Stimulated activated CD4-positive, alpha-beta T cell treated with anti-CD3 and anti-CD28 coated beads, Interleukin-15, amount 100 ng/mL, for 24 hours (primary cell): Measurements from ENCODE around the gene POLR3B.
"Not testable (repeated sequence)": the region's sequence is repeated elsewhere in the genome, so short reads cannot be mapped to it uniquely, and the experiment has no call there.

Source experiments
- DNase-seq: peaks from one replicate; pipeline ENCODE4 v3.0.0-alpha.2; 2020

The POLR3B gene

DNA sequence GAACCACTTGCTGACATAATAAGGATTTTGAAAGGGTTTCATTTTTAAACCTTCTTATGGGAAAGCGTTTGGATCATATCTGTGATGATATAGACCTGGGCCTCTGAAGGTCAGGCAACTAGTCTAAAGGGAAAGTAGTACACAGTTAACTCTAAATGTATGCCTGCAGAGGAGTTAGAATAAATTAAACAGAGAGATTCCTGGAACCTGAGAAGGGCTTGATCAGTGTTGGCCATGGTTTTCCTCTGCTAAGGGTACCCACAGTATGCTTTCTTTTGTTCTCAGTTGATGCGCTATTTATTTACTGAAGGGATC, 14.4 kb upstream of the POLR3B start:
- no peak for DNase-seq

DNA sequence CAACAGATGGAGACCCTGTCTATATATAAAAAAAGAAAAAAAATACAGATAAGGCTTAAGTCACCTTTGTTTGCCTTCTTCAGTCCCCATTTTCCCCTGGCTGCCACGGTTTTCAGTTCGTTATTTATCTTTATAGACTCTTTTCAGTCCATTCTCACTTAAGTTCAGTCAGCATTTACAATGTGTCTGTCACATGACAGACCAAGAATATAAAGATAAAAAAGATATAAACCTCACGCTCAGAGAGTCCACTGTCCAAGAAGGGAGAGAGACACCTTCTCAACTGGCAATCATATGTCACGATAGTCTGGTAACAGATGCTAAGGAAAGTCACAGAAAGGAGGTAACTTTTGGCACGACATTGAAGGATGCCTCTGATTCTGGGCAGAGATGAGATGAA, 13.4 kb upstream of the POLR3B start:
- no peak for DNase-seq

GRCh38 chr12:106345746-106346145, 11.8 kb upstream of the POLR3B start:
- DNase-seq: no peak

DNA sequence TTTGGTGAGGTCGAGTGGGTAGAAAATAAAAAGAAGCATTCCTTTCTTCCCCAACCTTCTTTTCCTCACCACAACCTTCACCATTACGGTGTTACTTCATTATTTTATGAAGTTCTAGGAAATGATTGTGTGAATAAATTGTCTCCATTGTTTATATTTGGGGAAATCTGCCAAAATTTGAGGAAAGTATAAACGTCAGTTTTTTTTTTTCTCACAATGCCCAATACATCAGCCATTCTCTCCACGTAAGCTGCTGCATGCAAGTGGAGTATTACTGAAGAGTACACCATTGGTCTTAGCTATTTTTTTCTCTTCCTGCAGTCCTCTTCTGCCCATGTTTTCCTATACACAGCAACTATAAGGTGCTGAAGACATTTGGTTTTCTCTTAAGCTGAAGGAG, 9.1 kb upstream of the POLR3B start:
- no peak for DNase-seq

DNA sequence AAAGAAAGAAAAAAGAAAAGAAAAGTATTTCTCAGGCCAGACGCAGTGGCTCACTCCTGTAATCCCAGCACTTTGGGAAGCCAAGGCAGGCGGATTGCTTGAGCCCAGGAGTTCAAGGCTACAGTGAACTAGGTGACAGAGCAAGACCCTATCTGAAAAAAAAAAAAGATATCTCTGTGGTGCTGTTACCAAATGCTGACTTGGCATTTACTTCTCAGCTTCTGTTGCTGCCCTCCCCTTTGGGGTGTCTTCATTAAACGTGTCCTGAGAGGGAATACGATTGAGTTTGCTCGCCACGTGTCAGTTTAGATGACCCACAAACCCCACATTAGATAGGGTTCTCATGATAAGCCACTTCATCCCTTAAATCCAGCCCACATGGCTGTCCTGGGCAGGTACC, 4.4 kb upstream of the POLR3B start:
- no peak for DNase-seq

DNA sequence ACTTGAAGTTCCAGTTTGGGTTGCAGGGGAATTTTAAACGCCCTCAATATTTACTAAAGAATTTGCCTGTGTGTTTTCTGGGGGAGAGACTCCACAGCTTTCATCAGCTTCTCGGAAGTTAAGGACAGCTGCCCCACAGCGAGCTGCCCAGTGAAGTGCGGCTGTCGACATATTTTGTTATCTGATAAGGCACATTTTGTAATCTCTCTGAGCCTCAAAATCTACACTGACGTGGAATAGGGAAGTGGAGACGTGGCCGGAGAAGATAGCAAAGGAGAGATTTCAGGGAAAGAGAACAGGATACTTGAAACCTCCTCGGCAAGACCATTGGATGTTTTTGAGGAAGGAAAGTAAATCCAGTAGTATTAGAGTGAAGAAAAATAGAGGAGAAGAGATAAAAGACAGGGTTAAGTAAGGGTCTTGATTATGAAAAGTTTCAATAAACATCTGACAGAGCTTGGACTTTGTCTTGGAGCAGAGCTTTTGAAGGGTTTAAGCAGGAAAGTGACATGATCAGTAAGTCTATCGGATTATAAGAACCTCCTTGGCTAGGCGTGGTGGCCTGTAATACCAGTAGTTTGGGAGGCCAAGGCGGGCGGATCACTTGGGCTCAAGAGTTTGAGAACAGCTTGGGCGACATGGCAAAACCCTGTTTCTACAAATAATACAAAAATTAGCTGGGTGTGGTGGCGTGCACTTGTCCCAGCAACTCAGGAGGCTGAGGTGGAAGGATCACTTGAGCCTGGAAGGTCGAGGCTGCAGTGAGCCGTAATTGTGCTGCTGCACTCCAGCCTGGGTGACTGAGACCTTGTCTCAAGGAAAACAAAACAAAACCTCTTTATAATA, 1.1 kb downstream of the POLR3B start:
- DNase-seq: no peak

- DNase-seq: no peak
Observed at GRCh38 chr12:106359646-106360399, 2.3 kb downstream of the POLR3B start.

- no peak for DNase-seq
Observed at GRCh38 chr12:106360400-106360994, 2.9 kb downstream of the POLR3B start.

- DNase-seq: no peak
Observed at GRCh38 chr12:106362971-106363370, 5.4 kb downstream of the POLR3B start.

GRCh38 chr12:106364261-106364660, 6.7 kb downstream of the POLR3B start:
- no peak for DNase-seq

DNA sequence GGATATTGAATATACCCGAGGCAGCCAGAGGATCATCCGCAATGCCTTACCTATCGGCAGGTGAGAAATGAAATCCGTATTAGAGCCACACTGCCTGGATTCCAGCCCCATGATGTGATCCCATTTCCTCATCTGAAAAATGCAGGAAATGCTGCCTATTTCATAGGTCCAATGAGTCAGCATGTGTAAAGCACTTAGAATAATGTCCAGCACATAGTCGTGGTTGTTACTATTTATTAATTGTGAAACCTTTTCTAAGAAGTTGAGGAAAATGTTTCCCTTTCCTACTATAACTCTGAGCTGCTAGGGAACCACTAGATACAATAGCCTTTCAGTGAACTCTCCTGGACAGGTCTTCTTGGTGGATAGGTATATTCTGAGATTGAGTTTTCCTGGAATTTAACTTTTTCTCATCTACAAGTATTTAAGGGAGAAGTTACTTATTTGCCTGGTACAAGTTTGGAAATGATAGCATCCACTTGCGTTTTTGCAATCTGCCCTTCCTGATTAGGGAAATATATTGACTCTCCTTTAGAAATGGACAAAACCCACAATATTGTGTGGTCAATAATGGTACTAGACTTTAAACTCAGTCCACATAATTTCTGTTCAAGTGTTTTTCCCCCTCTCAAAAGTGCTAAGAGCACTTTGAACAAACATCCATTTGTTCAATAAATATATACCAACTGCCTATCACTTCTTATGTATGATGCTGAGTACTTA, 12.2 kb downstream of the POLR3B start:
- no peak for DNase-seq

DNA sequence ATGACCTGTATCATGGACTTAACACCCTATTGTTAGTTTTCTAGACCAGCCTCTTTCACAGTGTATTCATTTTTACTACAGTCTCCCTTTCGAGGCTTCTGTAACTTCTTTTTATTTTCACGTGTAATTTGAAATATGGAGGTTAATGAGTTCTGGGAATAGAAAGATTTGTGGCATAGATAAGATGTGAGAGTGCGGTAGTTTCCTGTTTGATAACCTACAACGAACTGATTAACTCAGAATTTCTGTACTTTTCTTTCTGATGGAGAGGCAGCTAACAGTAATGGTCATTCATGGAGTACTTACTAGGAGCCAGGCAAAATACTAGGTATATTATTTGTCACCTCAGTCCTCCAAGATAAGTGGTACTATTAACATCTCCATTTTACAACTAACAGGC, 21.2 kb downstream of the POLR3B start:
- DNase-seq: no peak

DNA sequence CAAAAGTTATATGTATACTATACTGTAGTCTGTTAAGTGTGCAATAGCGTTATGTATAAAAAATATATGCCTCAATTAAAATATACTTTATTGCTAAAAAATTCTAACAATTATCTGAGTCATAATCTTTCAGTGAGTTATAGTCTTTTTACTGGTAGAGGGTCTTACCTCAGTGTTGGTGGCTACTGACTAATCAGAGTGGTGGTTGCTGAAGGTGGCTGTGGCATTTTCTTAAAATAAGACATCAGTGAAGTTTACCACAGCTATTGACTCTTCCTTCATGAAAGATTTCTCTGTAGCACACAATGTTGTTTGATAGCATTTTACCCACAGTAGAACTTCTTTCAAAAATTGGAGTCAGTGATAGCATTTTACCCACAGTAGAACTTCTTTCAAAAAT, 23.4 kb downstream of the POLR3B start:
- DNase-seq: no peak

DNA sequence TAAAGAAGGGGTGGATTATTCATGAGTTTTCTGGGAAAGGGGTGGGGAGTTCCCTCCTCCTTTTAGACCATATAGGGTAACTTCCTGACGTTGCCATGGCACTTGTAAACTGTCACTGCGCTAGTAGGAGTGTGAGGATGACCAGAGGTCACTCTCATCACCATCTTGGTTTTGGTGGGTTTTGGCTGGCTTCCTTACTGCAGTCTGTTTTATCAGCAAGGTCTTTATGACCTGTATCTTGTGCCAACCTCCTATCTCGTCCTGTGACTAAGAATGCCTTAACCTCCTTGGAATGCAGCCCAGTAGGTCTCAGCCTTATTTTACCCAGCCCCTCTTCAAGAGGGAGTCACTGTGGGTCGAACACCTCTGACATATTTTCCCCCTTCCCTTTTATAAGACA, 24.3 kb downstream of the POLR3B start:
- DNase-seq: not testable (repeated sequence)

DNA sequence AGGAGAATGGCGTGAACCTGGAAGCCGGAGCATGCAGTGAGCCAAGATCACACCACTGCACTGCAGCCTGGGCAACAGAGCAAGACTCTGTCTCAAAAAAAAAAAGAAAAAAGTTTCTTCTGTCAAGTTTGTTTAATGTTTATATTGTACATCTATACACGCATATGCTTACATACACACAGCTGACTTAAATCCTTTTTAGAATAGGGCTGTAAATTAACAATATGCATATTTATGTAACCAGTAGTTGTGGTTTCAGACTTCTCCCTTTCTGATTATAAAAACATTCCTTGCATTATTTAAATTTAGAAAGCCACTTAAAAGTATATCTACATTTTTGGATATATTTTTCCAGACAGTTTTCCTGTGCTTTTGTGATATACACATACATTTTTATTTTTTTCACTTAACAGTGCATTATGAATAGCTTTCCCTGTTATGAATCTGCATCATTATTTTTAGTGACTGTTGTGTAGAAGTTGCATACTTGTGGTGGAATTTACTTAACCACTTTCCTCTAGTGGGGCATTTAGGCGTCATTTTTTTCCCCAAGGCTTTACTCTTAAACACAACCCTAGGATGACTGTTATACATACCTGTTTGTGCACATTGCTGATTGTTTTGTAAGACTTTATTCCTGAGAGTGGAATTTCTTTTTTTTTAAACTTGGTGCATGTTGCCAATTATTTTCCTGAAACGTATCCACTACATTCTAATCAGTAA, 29.4 kb downstream of the POLR3B start:
- no peak for DNase-seq

DNA sequence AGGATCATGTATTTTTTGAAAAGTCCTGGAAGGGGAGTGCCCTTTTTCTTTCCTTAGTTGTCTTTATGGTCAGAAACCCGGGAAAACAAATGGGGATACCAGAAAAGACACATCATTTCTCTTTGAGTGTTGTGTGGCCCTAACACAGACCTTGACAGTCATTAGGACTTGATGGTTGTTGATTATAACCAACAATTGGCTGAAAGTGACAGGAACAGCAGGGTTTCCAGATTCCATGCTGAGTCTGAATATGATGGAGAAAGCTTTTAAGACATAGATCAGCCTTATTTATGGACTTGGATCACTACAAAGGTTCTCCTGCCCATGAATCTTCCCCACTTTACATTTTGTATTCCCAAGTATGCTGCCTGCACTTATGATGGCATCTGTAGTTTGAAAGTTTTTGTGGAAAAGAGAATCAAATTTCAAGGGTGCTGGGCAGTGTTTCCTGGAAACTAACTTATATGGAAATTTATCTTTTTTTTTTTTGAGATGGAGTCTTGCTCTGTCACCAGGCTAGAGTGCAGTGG, 30.4 kb downstream of the POLR3B start:
- DNase-seq: no peak

- DNase-seq: no peak
Observed at GRCh38 chr12:106389151-106389550, 31.6 kb downstream of the POLR3B start.

DNA sequence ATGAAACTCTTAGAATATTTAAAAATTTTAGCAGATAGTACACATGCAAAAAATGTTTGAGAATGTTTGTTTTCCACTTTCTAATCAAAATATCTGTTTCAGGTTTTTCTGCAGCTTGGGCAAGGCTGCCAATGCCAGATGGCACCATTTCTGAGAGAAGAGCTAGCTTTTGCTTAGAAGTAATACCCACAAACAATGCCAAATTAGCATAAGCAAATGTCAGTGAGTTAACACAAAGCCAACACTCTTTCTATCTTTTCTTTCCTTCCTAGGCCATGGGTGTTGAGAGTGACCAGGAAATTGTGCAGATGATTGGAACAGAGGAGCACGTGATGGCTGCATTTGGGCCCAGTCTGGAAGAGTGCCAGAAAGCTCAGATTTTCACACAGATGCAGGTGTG, 35.2 kb downstream of the POLR3B start:
- no peak for DNase-seq

GRCh38 chr12:106409878-106410277, 52.3 kb downstream of the POLR3B start:
- DNase-seq: no peak

- DNase-seq: no peak
Observed at GRCh38 chr12:106412563-106412962, 55.0 kb downstream of the POLR3B start.

- no peak for DNase-seq
Observed at GRCh38 chr12:106415134-106415533, 57.6 kb downstream of the POLR3B start.

- no peak for DNase-seq
Observed at GRCh38 chr12:106416273-106416672, 58.7 kb downstream of the POLR3B start.
